SK-N-MC (cell line): ENCODE measurements around the gene NCF1.
"Not testable (repeated sequence)": the region's sequence is repeated elsewhere in the genome, so short reads cannot be mapped to it uniquely, and the experiment has no call there.

Experiments used
- FOXP2 ChIP-seq: optimal IDR thresholded peaks from 2 replicates; pipeline ENCODE3; 2011; ENCODE audit warnings: mild to moderate bottlenecking, moderate library complexity; ENCODE audit not compliant: insufficient read depth; ENCODE audit errors: extremely low read length, control extremely low read depth
- POLR2AphosphoS5 ChIP-seq: IDR thresholded peaks from 2 replicates; pipeline ENCODE4 v1.6.1; 2012; ENCODE audit warnings: mild to moderate bottlenecking, low read depth, low read length, borderline replicate concordance

DNA sequence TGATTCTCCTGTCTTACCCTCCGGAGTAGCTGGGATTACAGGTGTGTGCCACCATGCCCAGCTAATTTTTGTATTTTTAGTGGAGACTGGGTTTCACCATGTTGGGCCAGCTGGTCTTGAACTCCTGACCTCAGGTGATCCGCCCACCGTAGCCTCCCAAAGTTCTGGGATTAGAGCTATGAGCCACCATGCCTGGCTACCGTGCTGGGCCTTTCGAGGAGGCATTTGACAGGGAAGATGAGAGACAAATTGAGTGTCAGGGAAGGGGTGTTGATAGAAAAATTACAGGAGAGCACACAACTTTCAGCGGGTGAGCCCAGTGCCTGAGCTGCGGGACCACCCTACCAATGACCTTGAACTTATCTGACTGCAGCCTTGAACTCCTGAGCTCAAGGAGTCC, 3.7 kb upstream of the NCF1 start:
- not testable (repeated sequence) for TF ChIP-seq POLR2AphosphoS5, FOXP2
